ENCODE results near the gene ELP2. TPM values are rescaled to one million over a fixed set of nuclear protein-coding genes. Genes with fewer than 3 reads are reported as not detected.
"Not testable (repeated sequence)": the region's sequence is repeated elsewhere in the genome, so short reads cannot be mapped to it uniquely, and the experiment has no call there.

ELP2 gene
- polyA plus RNA-seq, 5 donors: 87.2 to 150 (median 124) TPM

DNA sequence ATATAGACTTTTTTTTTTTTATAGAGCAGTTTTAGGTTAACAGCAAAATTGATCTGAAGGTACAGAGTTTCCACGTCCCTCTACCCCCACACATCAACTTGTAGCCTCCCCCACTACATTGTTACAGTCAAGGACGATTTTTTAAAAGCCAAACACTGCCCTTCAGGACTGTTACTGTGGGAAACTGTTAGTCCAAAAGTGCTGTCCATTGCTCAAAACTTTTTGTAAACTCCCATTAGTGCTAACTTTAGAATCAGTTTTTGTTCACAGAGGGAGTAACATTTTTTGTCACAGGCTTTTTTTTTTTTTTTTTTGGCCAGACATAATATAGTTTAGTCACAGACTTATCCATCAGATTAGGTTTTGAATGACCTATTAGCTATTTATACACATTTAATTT, 24.1 kb downstream of the ELP2 start:
- no peak for DNase-seq

DNA sequence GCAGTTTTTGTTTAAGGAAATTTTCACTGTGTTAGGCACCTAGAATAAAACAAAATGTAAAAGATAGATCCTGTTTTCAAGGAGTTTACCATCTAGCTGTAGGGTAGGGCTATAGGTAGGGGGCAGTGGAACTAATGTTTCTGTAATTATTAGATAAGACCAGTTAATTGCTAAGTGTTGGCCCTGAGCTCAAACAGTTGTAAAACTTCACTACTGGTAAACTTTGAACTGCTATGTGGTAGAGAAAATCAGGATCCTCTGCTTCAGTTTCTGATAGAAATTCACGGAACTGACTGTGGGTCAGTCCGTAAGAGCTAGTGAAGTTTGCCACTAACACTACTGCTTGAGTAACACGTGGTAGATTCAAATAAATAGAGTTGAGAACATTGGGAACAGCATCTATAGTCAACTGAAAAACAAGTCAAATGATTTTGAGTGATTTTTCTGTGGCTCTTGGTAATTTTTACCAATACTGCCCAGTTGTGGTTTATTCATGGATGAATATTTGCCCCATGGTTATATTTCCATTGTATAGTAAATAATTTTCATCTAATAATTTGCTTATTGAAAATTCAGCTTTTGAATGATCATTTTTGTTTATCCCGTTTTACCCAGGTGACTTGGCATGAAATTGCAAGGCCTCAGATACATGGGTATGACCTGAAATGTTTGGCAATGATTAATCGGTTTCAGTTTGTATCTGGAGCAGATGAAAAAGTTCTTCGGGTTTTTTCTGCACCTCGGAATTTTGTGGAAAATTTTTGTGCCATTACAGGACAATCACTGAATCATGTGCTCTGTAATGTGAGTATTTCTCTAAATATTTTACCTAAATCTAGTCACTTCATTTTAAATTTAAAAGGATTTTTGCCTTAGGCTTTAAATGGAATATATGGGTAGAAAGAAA, 26.4 kb downstream of the ELP2 start:
- DNase-seq: no peak

DNA sequence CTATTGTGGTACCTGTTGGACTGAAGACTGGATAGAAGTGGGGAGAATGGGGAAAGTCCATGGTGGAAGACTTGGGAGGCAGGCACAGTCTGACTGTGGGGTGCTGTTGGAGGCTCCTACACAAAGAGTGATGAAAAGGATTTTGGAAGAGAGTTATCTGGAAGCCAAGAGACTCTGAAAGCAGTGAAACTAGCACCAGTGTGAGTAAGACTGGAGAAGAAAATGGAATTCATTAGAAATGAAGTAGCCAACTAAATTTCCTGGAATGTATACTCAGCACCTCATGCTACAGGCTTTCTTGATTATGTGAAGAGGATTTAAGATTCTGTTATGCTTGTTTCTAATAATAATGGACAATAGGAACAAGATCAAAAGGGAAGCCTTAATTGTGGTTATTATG, 27.7 kb downstream of the ELP2 start:
- DNase-seq: no peak

DNA sequence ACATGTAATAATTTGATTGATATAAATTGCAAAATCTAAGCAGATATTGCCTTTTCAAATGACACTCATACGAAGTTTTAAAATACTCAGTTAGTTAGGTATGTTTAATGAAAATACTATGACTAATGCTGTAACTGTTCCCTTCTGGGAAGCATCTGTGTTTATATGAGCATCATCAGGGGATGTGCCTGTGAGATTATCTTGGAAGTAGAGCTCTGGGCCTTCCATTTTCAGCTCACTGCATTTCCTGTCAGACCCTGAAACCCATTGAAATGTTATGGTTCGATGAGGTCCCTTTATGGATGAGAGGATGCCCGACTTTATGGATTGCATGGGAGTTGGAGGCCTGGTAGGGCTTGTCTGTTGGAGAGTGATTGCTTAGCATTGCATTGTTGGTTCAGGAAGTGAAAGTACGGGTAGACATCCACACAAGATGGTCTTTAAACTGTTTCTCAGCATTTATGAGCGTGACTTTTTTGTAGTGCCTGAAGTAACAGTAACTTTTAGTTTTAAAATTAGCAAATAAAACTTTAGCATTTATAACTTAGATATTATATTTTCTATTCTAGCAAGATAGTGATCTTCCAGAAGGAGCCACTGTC, 28.7 kb downstream of the ELP2 start:
- DNase-seq: no peak

DNA sequence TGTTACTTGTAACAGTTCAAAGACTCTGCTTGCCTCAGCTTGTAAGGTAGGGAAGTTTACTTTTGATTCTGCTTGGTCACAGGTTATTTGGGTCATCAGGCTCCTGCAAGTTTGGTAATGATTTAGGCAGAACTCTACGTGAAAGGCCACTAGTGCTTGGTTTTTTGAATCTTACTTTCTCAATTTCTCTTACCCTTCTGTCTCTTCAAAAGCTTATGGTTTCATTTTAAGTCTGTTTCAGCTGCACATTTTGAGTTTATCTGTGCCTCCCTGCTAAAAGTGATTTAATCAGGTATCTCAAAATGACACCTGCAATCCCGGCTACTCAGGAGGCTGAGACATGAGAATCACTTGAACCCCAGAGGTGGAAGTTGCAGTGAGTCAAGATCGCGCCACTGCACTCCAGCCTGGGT, 31.3 kb downstream of the ELP2 start:
- no peak for DNase-seq

DNA sequence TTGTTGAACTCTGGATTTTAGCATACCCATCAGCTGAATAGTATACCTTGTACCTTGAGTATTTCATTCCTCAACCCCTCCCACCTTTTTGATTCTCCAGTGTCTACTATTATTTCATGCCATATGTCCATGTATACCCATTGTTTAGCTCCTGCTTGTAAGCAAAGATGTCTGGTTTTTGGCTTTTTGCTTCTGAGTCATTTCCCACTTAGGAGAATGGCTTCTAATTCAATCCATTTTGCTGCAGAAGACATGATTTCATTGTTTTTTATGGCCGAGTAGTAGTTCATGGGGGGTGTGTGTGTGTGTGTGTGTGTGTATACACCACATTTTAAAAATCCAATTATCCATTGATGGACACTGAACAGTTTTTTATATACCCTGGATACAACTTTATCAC, 33.3 kb downstream of the ELP2 start:
- no peak for DNase-seq

DNA sequence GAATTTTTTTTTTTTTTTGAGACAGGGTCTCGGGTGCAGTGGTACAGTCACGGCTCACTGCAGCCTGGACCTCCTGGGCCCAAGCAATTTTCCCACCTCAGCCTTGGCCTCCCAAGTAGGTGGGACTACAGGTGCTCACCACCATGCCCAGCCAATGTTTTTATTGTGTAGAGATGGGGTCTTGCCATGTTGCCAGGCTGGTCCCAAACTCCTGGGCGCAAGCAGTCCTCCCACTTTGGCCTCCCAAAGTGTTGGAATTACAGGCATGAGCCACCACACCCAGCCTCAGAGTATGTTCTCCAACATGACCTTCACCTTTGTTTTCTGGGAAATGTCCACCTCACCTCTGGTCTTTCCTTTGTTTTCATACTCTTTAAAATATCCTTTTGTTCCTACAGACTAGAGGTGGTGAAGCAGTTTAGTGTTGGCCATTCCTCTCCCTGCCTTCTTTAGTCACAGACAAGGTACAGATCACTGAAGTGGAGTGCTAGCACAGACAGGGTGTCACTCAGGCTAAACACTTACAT, 38.1 kb downstream of the ELP2 start:
- no peak for DNase-seq

DNA sequence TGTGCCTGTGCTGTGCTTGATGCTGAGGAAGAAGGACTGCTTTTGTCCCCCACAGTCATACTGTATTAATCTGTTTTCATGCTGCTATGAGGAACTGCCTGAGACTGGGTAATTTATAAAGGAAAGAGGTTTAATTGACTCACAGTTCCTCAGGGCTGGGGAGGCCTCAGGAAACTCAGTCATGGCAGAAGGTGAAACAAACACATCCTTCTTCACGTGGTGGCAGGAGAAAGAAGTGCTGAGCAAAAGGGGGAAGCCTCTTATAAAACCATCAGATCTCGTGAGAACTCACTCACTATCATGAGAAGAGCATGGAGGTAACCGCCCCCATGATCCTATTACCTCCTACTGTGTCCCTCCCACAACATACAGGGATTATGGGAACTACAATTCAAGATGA, 38.6 kb downstream of the ELP2 start:
- not testable (repeated sequence) for DNase-seq

DNA sequence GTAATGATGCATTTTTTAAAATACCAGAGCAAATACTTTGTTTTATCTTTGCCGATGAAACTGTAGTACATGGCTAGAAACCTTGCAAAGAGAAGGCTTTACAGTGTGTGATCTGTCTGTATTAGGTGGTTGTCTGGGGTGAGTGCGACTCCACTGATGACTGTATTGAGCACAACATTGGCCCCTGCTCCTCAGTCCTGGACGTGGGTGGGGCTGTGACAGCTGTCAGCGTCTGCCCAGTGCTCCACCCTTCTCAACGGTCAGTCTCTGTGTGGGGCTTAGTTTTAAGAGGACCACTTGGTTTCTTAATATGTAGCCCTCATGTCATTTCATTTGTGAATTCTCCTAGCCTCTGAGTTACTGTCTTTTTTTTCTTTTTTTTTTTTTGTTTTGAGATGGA, 40.2 kb downstream of the ELP2 start:
- DNase-seq: no peak

DNA sequence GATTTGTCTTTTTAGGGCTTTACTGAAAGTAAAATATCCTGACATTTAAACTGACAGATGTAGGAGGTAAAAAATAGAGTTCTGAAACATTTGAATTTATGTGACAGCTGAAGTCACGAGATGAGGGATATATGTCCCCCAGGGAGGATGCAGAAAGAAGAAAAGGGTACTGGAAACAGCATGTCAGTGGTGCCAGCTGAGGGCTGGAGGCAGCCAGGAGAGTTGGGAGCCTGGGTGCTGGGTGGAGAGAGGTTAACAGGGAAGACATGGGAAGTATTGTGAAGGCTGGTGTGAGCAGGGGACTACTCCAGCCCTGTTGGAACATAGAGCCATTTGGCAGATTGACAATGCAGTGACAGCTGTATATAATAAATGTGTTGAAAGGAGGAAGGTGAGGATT, 45.8 kb downstream of the ELP2 start:
- no peak for DNase-seq

DNA sequence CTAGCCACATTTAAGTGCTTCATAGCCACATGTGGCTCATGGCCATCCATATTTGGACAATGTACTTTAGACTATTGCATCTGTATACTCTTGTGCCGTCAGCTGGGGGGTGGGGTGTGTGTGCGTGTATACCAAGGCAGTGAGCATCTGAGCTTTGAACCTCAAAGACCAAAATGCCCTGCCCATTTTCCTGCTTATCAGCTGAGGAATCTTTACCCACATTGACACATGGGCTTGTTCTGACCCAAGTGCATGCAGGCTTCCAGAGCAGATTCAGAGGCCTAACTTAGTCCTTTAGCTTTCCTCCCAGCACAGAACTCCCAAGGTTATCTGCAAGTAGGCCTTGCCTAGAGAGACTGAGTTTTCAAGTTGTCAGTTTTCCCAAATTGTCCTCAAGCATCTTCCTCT, 46.5 kb downstream of the ELP2 start:
- DNase-seq: no peak

DNA sequence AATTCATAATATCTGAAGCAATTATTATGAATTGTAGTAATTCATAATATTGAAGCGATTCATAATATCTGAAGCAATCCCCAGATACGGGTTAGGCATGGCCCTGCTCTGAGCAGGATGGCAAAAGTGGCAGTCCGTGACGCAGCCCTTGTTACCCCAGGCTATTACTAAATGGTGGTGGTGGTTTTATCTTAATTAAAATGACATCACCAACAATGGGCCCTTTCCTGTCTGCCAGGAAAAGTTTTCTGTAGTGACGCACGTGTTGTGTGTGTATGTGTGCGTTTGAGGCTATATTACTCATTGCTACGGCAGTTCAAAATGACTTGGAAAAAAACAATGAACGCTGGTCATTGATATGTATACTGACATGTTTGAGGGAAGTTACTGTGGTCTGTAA, 47.0 kb downstream of the ELP2 start:
- DNase-seq: no peak

DNA sequence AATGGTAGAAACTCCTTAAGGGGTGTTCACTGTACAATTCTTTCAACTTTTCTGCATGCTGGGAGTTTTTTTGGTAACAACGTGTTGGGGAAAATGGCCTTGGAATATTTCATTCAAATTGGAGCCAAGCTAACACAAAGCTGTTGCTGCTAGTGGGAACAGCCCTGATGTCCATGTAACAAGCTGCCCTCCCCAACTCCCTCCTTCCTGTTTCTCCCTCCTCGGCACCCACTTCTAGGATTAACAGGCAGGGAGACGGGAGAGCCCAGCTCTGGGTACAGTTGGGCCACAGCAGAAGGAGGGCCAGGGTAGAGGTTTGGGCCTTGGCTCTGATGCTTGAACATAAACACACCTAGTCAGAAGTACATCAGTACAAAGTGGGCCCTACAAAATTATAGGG, 48.2 kb downstream of the ELP2 start:
- DNase-seq: no peak

DNA sequence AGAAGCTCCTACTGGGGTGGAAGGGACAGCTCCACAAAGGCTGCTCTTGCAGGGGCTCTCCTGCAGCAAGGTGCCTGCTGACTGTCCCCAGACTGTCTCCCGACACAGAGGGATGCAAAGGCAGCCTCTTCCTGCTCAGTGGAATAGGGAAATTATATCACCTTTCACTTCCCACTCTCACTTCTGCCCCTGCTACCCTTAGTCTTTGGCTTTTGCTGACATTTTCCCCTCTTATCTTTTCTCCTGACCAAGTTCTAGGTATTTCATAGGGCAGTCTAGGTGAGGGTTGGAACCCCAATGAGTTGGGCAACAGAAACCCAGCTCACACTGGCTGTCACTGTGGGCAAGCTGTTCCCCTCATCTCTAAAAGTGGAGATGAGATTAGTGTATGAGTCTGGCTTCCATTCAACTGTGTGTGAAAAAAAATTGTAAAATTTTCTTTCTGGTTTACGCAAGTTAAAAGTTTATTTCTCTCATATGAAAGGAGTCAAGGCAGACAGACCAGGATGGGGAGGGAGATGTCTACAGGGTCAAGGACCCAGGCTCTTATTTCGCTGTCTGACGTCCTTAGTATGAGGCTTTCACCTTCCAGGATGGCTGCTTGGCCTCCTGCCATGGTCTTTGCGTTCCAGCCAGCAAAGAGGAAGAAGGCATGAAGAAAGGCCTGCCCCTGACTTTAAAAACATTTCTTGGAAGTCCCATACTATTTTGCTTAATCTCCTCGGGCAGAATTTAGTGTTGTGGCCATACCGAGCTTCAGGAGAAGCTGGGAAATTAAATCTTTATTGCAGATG, 50.1 kb downstream of the ELP2 start:
- peak; percentile 28 to 47 for DNase-seq

DNA sequence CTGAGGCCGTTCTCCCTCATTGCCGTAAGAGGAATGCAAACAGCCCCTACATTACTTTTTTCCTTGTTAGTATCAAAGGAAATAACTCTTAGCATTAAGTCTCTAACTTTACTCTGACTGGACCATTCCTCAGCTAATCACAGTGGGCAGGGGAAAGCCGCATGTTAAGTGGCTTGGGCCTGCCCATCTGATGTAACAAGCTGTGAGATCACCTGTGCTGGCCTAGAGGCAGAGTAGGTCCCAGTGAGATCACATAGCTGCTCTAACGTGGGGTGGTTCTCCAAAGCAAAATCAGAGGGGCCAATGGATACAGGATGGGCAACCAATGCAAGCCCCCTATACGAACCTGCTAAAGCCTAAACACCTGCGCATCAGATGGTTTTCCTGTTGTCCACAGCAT, 51.7 kb downstream of the ELP2 start:
- DNase-seq: no peak

DNA sequence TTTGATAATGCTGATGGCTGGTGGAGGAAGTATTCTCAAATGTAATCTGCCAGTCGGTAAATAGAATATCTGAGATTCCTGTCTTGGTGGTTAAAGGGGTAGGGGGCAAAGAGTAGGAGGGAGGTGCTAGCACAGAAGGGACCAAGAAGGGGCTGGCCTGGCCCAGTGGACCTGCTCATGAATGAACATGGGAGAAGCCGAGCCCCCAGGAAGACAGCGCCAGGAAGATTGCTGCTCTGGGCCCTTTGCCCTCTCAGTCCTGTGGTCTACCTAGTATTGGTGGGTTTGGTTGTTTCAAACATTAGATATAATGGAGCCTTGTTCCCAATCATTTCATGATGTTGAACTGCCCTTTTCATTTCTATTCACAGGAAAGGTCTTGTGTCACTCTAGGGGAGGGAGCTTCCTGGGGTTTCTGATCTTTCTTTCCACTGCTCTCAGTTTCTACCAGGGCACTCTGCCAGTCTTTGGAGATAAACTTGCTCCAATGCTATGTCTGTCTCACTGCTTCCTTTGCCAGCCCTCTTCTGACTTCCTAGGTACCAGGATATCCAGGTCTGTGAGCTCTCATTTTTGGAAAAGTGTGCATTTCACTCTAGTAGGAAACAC, 52.3 kb downstream of the ELP2 start:
- no peak for DNase-seq

DNA sequence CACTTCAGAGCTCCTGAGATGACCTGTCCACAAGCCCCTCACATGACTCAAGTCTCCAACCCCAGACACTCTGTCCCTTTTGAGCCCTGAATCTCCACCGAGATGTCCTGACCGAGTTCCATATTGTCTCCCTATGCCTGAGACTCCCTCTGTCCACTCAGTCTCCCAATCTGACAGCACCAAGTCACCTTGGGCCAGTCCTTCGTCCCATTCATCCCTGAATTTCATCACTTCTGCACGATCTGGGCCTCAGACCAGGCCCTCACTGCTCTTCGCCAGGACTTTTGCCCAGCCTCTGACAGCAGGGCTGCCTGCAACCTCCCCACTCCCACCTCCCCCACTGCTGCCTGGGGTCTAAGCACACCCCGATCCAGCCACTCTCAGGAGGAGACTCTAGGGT, 53.3 kb downstream of the ELP2 start:
- no peak for DNase-seq

DNA sequence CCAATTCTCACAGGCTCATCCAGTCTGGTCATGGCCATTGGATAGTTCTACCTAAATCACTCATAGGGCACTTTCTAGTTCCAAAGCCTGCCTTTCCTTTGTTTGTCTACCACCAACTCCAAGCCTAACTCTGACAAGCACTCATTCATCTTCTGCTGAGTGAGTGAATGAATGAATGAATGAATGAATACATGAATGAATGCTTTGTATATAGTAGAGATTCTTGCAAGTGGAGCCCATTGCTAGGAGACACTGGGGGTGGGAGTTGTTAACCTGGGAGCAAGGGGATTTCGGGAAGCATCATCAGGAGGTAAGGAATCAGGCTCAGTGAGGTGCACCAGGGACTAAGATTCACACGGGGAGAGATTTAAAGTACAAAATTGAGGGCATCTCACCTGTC, 54.3 kb downstream of the ELP2 start:
- no peak for DNase-seq

DNA sequence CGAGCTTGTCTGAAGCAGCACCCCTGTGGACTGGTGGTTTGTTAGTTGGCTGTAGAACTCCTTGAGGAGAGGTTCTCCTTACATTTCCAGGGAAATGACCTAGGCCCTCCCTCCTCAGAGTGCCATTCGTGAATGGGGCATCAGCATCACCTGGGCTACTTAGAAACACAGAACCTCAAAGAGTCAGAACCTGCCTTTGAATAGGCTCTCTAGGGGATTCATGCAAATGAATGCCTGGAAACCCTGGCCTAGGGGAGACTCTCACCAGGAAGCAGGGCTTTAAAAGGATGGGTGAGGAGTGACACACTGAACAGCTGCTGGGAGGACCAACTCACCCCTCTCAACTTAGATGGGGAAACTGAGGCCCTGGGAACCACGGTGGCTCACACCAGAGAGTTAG, 55.5 kb downstream of the ELP2 start:
- DNase-seq: no peak

DNA sequence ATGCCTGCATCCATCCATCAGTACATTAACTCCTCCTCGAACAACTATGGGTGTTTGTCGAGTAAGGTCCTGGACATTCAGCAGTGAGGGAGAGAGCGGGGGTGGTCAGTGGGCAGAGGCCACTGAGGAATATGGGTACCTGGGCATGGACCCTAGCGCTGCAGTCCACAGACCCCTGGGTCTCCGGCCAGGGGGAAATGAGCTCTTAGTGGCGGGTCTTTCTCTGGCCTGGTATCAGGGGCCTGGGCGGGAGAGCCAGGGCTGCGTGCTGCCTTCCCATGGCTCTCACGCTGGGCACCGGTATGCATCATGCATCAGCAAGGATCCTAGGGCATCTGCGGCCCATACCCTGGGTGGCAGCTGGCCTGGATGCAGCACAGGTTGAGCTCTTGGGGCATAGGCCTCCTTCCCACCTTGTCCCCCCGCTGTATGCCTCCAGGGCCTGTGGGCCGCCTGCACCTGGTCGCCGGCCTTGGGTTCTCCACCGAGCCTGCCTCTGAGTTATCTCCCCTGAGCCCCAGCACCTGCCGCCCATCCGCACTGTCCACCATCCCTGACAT, 56.3 kb downstream of the ELP2 start:
- DNase-seq: no peak

DNA sequence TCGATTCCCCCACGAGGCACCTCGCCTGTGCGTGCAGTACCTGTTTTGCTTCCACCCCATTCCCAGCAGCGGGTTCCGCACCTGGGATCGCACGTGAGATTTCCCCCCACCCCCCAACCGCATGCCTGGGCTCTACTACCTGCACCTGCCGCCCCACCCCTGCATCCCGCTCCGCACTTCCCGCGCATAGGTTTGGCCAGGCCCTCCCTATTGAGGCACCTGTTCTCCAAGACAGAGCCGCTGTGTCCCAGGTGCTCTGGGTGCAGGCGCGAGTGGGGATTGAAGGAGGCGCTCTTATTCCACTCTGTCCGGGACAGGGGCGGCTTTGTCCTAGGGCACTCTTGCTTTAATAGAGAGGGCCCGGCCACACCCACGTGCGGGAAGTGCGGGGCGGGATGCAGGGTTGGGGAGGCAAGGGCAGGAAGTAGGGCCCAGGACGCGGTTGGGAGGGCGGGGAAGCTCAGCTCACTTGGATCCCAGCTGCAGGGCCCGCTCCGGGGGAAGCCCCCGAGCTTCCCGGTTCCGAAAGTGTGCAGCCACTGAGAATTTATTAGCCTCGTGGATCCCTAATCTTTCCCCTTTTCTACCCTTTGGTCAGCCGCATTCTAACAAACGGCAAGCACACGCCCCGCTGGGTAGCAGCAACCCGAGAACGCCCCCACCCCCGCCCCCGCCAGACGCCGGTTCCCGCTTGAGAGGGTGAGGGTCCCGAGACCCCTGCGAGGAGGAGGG, 56.9 kb downstream of the ELP2 start:
- DNase-seq: no peak
